ENCODE results near the gene ROR1. TPM values are rescaled to one million over a fixed set of nuclear protein-coding genes. Genes with fewer than 3 reads are reported as not detected.
A peak's percentile ranks its signal among the peaks of the same experiment; 100 is the strongest.

The ROR1 gene
- total and polyA plus RNA-seq, 9 of the 15 experiments (the other 6 are each of a cell fraction or from before 2014, with no cell fraction given), result 0.02 TPM; not detected in 8

DNA sequence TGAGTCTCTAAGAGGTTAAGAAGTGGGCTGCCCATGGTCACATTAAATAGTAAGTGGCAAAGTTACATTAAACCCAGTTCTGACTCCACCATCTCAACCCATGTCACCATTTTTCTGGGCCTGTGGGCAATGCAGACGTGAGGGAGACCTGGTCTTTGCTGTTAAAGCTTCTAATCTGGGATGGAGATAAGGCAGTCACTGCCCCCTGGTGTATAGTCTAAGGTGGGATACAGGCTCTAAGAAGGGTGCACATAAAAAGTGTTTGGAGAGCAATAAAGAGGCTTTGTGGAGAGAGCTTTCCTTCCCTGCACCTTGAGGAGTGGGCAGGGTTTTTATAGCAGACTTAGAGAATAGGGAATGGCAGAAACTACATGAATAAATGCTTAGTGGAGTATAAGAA lies 141.3 kb downstream of the ROR1 start:
- TF ChIP-seq, protein P1, sequence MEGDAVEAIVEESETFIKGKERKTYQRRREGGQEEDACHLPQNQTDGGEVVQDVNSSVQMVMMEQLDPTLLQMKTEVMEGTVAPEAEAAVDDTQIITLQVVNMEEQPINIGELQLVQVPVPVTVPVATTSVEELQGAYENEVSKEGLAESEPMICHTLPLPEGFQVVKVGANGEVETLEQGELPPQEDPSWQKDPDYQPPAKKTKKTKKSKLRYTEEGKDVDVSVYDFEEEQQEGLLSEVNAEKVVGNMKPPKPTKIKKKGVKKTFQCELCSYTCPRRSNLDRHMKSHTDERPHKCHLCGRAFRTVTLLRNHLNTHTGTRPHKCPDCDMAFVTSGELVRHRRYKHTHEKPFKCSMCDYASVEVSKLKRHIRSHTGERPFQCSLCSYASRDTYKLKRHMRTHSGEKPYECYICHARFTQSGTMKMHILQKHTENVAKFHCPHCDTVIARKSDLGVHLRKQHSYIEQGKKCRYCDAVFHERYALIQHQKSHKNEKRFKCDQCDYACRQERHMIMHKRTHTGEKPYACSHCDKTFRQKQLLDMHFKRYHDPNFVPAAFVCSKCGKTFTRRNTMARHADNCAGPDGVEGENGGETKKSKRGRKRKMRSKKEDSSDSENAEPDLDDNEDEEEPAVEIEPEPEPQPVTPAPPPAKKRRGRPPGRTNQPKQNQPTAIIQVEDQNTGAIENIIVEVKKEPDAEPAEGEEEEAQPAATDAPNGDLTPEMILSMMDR (IDR thresholded peaks at IDR 0.05 in 2 of 3, conservative IDR thresholded peaks at IDR 0.05 in 1 of 3; ENCODE audit: insufficient read depth in 2 of 3, low read depth in 1 of 3, low read length in 3 of 3), result peak in 1 of 3 experiments; percentile 14; a peak in 1 of 6 replicates
- TF ChIP-seq, protein P2, sequence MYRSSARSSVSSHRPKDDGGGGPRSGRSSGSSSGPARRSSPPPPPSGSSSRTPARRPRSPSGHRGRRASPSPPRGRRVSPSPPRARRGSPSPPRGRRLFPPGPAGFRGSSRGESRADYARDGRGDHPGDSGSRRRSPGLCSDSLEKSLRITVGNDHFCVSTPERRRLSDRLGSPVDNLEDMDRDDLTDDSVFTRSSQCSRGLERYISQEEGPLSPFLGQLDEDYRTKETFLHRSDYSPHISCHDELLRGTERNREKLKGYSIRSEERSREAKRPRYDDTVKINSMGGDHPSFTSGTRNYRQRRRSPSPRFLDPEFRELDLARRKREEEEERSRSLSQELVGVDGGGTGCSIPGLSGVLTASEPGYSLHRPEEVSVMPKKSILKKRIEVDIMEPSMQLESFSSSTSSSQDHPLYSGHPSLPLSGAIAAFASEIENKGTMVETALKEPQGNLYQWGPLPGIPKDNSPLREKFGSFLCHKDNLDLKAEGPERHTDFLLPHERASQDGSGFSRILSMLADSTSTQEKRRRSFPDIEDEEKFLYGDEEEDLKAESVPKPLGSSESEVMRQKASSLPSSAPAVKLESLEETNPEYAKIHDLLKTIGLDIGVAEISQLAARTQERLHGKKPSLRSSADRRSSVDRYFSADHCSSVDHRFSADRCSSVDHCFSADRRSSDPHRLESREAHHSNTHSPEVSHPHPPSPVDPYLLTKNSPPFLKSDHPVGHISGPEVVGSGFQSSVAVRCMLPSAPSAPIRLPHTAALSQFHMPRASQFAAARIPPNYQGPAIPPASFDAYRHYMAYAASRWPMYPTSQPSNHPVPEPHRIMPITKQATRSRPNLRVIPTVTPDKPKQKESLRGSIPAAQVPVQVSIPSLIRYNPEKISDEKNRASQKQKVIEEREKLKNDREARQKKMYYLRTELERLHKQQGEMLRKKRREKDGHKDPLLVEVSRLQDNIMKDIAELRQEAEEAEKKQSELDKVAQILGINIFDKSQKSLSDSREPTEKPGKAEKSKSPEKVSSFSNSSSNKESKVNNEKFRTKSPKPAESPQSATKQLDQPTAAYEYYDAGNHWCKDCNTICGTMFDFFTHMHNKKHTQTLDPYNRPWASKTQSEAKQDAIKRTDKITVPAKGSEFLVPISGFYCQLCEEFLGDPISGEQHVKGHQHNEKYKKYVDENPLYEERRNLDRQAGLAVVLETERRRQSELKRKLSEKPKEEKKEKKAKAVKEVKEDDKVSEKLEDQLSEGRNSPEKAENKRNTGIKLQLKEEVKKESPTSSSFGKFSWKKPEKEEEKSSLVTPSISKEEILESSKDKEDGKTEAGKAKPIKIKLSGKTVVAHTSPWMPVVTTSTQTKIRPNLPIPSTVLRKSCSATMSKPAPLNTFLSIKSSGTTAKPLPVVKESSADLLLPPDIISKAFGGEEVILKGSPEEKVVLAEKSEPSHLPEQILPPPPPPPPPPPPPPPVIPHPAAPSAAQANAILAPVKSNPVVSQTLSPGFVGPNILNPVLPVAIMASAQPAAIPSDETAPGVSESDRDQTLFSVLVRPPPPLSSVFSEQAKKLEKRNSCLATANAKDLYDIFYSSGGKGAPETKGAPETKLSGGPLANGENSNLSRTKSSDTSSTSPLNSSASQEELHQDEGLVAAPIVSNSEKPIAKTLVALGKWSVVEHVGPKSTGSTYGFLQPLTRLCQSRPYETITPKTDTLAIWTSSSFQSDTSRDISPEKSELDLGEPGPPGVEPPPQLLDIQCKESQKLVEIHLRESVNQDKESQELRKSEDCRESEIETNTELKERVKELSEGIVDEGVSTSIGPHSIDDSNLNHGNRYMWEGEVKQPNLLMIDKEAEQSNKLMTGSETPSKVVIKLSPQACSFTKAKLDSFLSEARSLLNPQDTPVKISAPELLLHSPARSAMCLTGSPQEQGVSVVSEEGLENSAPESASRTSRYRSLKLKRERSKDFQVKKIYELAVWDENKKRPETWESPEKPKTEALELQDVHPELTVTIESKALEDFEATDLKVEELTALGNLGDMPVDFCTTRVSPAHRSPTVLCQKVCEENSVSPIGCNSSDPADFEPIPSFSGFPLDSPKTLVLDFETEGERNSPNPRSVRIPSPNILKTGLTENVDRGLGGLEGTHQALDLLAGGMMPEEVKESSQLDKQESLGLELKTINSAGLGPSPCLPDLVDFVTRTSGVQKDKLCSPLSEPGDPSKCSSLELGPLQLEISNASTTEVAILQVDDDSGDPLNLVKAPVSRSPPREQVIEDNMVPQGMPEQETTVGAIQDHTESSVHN (IDR thresholded peaks at IDR 0.05; ENCODE audit: borderline replicate concordance in 1 of 2, low read depth in 1 of 2), result no peak
- TF ChIP-seq EHMT2 (IDR thresholded peaks at IDR 0.05), result no peak
- TF ChIP-seq SOX6 (IDR thresholded peaks at IDR 0.05), result no peak
- no peak for TF ChIP-seq ZNF699 (CRISPR knock-in tag; IDR thresholded peaks at IDR 0.05; ENCODE audit: insufficient replicate concordance)
- TF ChIP-seq CHD4 (IDR thresholded peaks at IDR 0.05; ENCODE audit: insufficient read depth, insufficient replicate concordance, low read depth, low read length, poor library complexity, severe bottlenecking), result no peak
- no TSS peak for BruUV-seq (replicated peaks)
- no peak overlapping the region for H3K27ac ChIP-seq (ENCODE audit: extremely low read depth, low read depth, low read length)
- ChIA-PET POLR2A (interaction anchor here (0.7 kb wide), 1 partner anchor 907 kb away, joined by 3 read pairs; no protein-coding TSS in a partner anchor), CTCF (ENCODE audit: low intra/inter-chr PET ratio) (no interaction called here)
- FAIRE-seq (no peak), ATAC-seq (no peak), DNase-seq (ENCODE audit: extremely low read depth in 1 of 4, low spot score in 3 of 4) (no peak)
- H3K9me3 ChIP-seq (replicated peaks; ENCODE audit: control insufficient read depth, insufficient read depth, low read depth, low read length), result no peaks in the 10 kb centered on the region
- 0 out of 5 replicates have a peak, but pooled peaks cover 0 to 5% of the 10 kb centered on the region in 2 experiments for H3K27me3 ChIP-seq (ENCODE audit: control insufficient read depth in 2 of 2, insufficient read depth in 2 of 2, low read length in 2 of 2)
- no peak overlapping the region for H3K4me3 ChIP-seq
- H2AFZ ChIP-seq (ENCODE audit: low read depth, low read length), result no peak overlapping the region
- 0 out of 2 replicates have a peak, but pooled peaks cover 3% of the 10 kb centered on the region for H4K20me1 ChIP-seq (replicated peaks; ENCODE audit: control insufficient read depth, insufficient read depth, low read length)
- no peak overlapping the region for H3K4me2 ChIP-seq (ENCODE audit: insufficient read depth, low read length)
- H3K79me2 ChIP-seq (ENCODE audit: control insufficient read depth, insufficient read depth, low read length), result no peaks in the 10 kb centered on the region
- no peaks in the 10 kb centered on the region for H3K4me1 ChIP-seq (replicated peaks in 1 of 2; ENCODE audit: control insufficient read depth in 2 of 2, insufficient read depth in 2 of 2, low read length in 2 of 2)
- 0% methylated on average over 1 of the region's 1 CpG for WGBS (ENCODE audit: insufficient coverage, low coverage, missing lambda C conversion rate)
- in situ Hi-C loops (cut with MboI) (no loop called here), intact Hi-C loops (cut with micrococcal nuclease) (loop anchor here (10.0 kb wide), 2 partner anchors 220 kb away; no protein-coding TSS in a partner anchor)
- no peak overlapping the region for H3K9ac ChIP-seq (ENCODE audit: insufficient read depth in 1 of 2, low read depth in 2 of 2, low read length in 2 of 2)
- no peaks in the 10 kb centered on the region for H3K36me3 ChIP-seq (ENCODE audit: control insufficient read depth, insufficient read depth, low read length)
- no peaks in the 10 kb centered on the region for H3K9me1 ChIP-seq (ENCODE audit: control insufficient read depth, insufficient read depth, low read length)
